K562 (cell line): ENCODE data around the gene NXT1. TPM values are rescaled to one million over a fixed set of nuclear protein-coding genes. Genes with fewer than 3 reads are reported as not detected.

Experiments
- ATAC-seq: fragments of 200-7000 bp; cut with Tn5 transposase; 3 replicates; pipeline ENCODE4 v1.9.1; 2020; ENCODE audit warnings: moderate library complexity
- BruUV-seq: library from RNA; stranded (reverse); fragments of 400-500 nt; replicated peaks from 2 replicates; lab custom pipeline; 2021; lab: Mats Ljungman, UMichigan
- CTCF ChIA-PET: fragments of 300-600 bp; formaldehyde crosslinking; extraction: SDS; loops from one replicate; lab custom pipeline; 2021; ENCODE audit warnings: low intra/inter-chr PET ratio; lab: Yijun Ruan, JAX
- POLR2A ChIA-PET: fragments of 300-600, 350-650 bp; sonication (Branson Sonifier 250); formaldehyde crosslinking; extraction: SDS; loops from one replicate; lab custom pipeline; 2021; ENCODE audit warnings: antibody characterized with exemption, inconsistent platforms; lab: Yijun Ruan, JAX
- DNase-seq, 4 experiments: peaks; one replicate each; pipeline versions ENCODE4 v3.0.0 to v3.0.0-alpha.2; 2011 to 2018; ENCODE audit warnings: low spot score in 3 of 4, mixed read lengths in 3 of 4; ENCODE audit errors: extremely low read depth in 1 of 4
- FAIRE-seq: peaks from 2 replicates; lab custom pipeline; 2011; peaks lifted over from hg19 to GRCh38; lab: Jason Lieb, UNC
- H2AFZ ChIP-seq: 2 replicates; pipeline ENCODE4 v1.6.0; 2011; ENCODE audit warnings: low read depth, low read length, control low read depth, inconsistent platforms
- H3K27ac ChIP-seq: fragments of 200-600 bp; 3 replicates; pipeline ENCODE4 v1.8.0; 2011; ENCODE audit warnings: low read depth, mild to moderate bottlenecking, control low read depth, inconsistent platforms, low read length, moderate library complexity, mixed read lengths; ENCODE audit errors: extremely low read depth
- H3K27me3 ChIP-seq, 2 experiments: fragments of 300-600 bp in 1 of 2; 2 replicates in 1 of 2; 3 replicates in 1 of 2; pipeline versions ENCODE4 v1.6.0 to v1.8.0; 2011; ENCODE audit warnings: inconsistent platforms in 2 of 2, low read length in 2 of 2, mild to moderate bottlenecking in 1 of 2, mixed read lengths in 1 of 2, moderate library complexity in 1 of 2; ENCODE audit not compliant: control insufficient read depth in 2 of 2, insufficient read depth in 2 of 2
- H3K36me3 ChIP-seq: fragments of 300-600 bp; 3 replicates; pipeline ENCODE4 v1.8.0; 2011; ENCODE audit warnings: mild to moderate bottlenecking, low read length, inconsistent platforms; ENCODE audit not compliant: control insufficient read depth, insufficient read depth
- H3K4me1 ChIP-seq, 2 experiments: fragments of 200-600 bp in 1 of 2; replicated peaks in 1 of 2; 2 replicates in 1 of 2; 3 replicates in 1 of 2; pipeline versions ENCODE4 v1.5.1 to v1.8.0; 2011; ENCODE audit warnings: inconsistent platforms in 2 of 2, low read length in 2 of 2, mild to moderate bottlenecking in 1 of 2, mixed read lengths in 1 of 2, moderate library complexity in 1 of 2; ENCODE audit not compliant: control insufficient read depth in 2 of 2, insufficient read depth in 2 of 2
- H3K4me2 ChIP-seq: 2 replicates; pipeline ENCODE4 v1.6.1; 2011; ENCODE audit warnings: low read length, control low read depth, inconsistent platforms, mixed read lengths; ENCODE audit not compliant: insufficient read depth
- H3K4me3 ChIP-seq: fragments of 200-600 bp; sonication (generic), shearing (Covaris generic); 2 replicates; pipeline ENCODE4 v1.5.1; 2016; ENCODE audit warnings: control low read depth, inconsistent platforms
- H3K79me2 ChIP-seq: fragments of 200-600 bp; 3 replicates; pipeline ENCODE4 v1.8.0; 2011; ENCODE audit warnings: low read length, inconsistent platforms; ENCODE audit not compliant: control insufficient read depth, insufficient read depth
- H3K9ac ChIP-seq, 2 experiments: 2 replicates each; pipeline versions ENCODE4 v1.6.0 to v1.6.1; 2011; ENCODE audit warnings: low read depth in 2 of 2, low read length in 2 of 2, control low read depth in 1 of 2, inconsistent platforms in 1 of 2, mild to moderate bottlenecking in 1 of 2, mixed read lengths in 1 of 2; ENCODE audit not compliant: insufficient read depth in 1 of 2
- H3K9me1 ChIP-seq: one replicate; pipeline ENCODE4 v1.6.0; 2011; ENCODE audit warnings: inconsistent platforms, mild to moderate bottlenecking, low read length, moderate library complexity; ENCODE audit not compliant: control insufficient read depth, insufficient read depth
- H3K9me3 ChIP-seq: replicated peaks from 2 replicates; pipeline ENCODE4 v1.5.1; 2011; ENCODE audit warnings: low read depth, low read length, inconsistent platforms; ENCODE audit not compliant: control insufficient read depth, insufficient read depth
- H4K20me1 ChIP-seq: replicated peaks from 2 replicates; pipeline ENCODE4 v1.6.1; 2011; ENCODE audit warnings: low read length, inconsistent platforms, mixed read lengths; ENCODE audit not compliant: control insufficient read depth, insufficient read depth
- BCOR ChIP-seq: fragments of 450-650 bp; IDR thresholded peaks from 2 replicates; pipeline ENCODE4 v1.6.1; 2016
- CHD1 ChIP-seq: fragments of 200-600 bp; sonication (generic); IDR thresholded peaks from one replicate; pipeline ENCODE4 v1.6.1; 2012; ENCODE audit warnings: mild to moderate bottlenecking, moderate library complexity, low read length, inconsistent platforms
- FOXO4 ChIP-seq: fragments of 450-650 bp; formaldehyde crosslinking; IDR thresholded peaks from 2 replicates; pipeline ENCODE4 v1.4.0; 2020; ENCODE audit warnings: mild to moderate bottlenecking, moderate library complexity
- HMG20A ChIP-seq: fragments of 450-650 bp; formaldehyde crosslinking; conservative IDR thresholded peaks from 2 replicates; pipeline ENCODE4 v1.4.0; 2020; ENCODE audit warnings: mild to moderate bottlenecking, mixed read lengths
- MTA2 ChIP-seq: fragments of 450-650 bp; IDR thresholded peaks from 2 replicates; pipeline ENCODE4 v1.6.1; 2016; ENCODE audit warnings: low read depth
- MYC ChIP-seq, 2 experiments: fragments of 250-450 bp in 1 of 2; sonication (Bioruptor Pico) in 1 of 2; IDR thresholded peaks; 2 replicates each; pipeline versions ENCODE4 v1.5.1 to v1.6.1; 2012 to 2021; ENCODE audit warnings: low read depth in 2 of 2, borderline replicate concordance in 1 of 2, improper control_type of control experiment in 1 of 2, low read length in 1 of 2, mild to moderate bottlenecking in 1 of 2, moderate library complexity in 1 of 2
- PHF21A ChIP-seq: fragments of 450-650 bp; IDR thresholded peaks from 2 replicates; pipeline ENCODE4 v1.6.1; 2017; ENCODE audit warnings: low read depth, borderline replicate concordance
- RBBP5 ChIP-seq: fragments of 200-600 bp; sonication (generic); IDR thresholded peaks from 2 replicates; pipeline ENCODE4 v1.6.1; 2012; ENCODE audit warnings: borderline replicate concordance, mild to moderate bottlenecking, low read length, control low read depth, inconsistent platforms; ENCODE audit not compliant: insufficient read depth, poor library complexity, severe bottlenecking
- RFX1 ChIP-seq: fragments of 450-650 bp; IDR thresholded peaks from 2 replicates; pipeline ENCODE4 v1.6.1; 2016; ENCODE audit warnings: mild to moderate bottlenecking, moderate library complexity
- RREB1 ChIP-seq: fragments of 250-450 bp; sonication (Bioruptor Pico); IDR thresholded peaks from 2 replicates; pipeline ENCODE4 v1.4.0; 2020
- SMARCA4 ChIP-seq: fragments of 450-650 bp; IDR thresholded peaks from 2 replicates; pipeline ENCODE4 v1.6.1; 2016
- TRIM25 ChIP-seq: fragments of 450-650 bp; IDR thresholded peaks from 2 replicates; pipeline ENCODE4 v1.7.0; 2016; ENCODE audit warnings: borderline replicate concordance
- ZFPM2 ChIP-seq: fragments of 250-450 bp; sonication (Bioruptor Pico); IDR thresholded peaks from 2 replicates; pipeline ENCODE4 v1.5.1; 2022; ENCODE audit warnings: mild to moderate bottlenecking
- ZNF121 ChIP-seq: sonication (generic); formaldehyde crosslinking; conservative IDR thresholded peaks from 2 replicates; pipeline ENCODE4 v1.8.0; 2022; ENCODE audit warnings: missing genetic modification reagents
- ZNF3 ChIP-seq: fragments of 250-450 bp; sonication (Bioruptor Pico); IDR thresholded peaks from 2 replicates; pipeline ENCODE4 v1.5.0; 2021; ENCODE audit warnings: mild to moderate bottlenecking, moderate library complexity
- WGBS: fragments of 100-300 bp; shearing (Covaris generic); methylation state at CpG from one replicate; pipeline ENCODE4 v1.1.6; 2016; ENCODE audit warnings: low coverage, mixed read lengths; ENCODE audit not compliant: insufficient coverage; ENCODE audit errors: missing lambda C conversion rate; 5-methylcytosine and 5-hydroxymethylcytosine counted together
- in situ Hi-C: fragments of 300-500 bp; cut with MboI; formaldehyde crosslinking; loops from 4 replicates; pipeline ENCODE4 v1.15.0; 2018; ENCODE audit warnings: inconsistent platforms, mixed read lengths
- intact Hi-C: fragments of 100-400 bp; cut with micrococcal nuclease; formaldehyde crosslinking; loops from 2 replicates; pipeline ENCODE4 v1.14.2; 2022
- polyA plus RNA-seq, 8 experiments: library from polyadenylated mRNA; depleted of rRNA in 4 of 8; stranded (reverse) in 5 of 8; unstranded in 3 of 8; fragments of >200 nt; fragmentation: Nextera tagmentation in 2 of 8; fragmentation: Illumina TruSeq in 1 of 8; extraction: Ambion mirVana in 2 of 8; extraction: Trizol in 1 of 8; gene quantifications; 2 replicates each; pipeline versions ENCODE4 v1.2.1 to v1.2.3, GENCODE V29; 2011 to 2014; ENCODE audit warnings: inconsistent platforms in 1 of 8, missing spikeins in 1 of 8
- total RNA-seq, 7 experiments: library from RNA; depleted of rRNA in 6 of 7; stranded (reverse); fragments of >200 nt in 6 of 7; fragmentation: Illumina TruSeq in 2 of 7; extraction: Trizol in 2 of 7; gene quantifications; 2 replicates each; pipeline versions ENCODE4 v1.2.1 to v1.2.3, GENCODE V29; 2011 to 2021; ENCODE audit warnings: low replicate concordance in 1 of 7

The NXT1 gene
- total and polyA plus RNA-seq, 9 of the 15 experiments (the other 6 are each of a cell fraction or from before 2014, with no cell fraction given) = 7.7 to 50.9 (median 35.6) TPM

- Histone ChIP-seq H3K79me2 (no peaks in the 10 kb centered on the region), H3K4me3 (no peak overlapping the region), H3K9ac (no peak overlapping the region), H3K9me1 (no peaks in the 10 kb centered on the region), H3K9me3 (no peaks in the 10 kb centered on the region), H3K4me1 (peaks cover 4 to 12% of the 10 kb centered on the region in 2 experiments; a peak in 3 of 5 replicates), H3K27ac (no peak overlapping the region), H3K36me3 (no peaks in the 10 kb centered on the region), H3K4me2 (no peak overlapping the region), H2AFZ (no peak overlapping the region), H3K27me3 (peaks cover 0 to 12% of the 10 kb centered on the region in 2 experiments; a peak in 2 of 5 replicates), H4K20me1 (no peaks in the 10 kb centered on the region; the same call in 1 of the 2 replicates)
- CTCF ChIA-PET = no interaction called here
- no peak for FAIRE-seq
- DNase-seq = no peak
- 29% methylated on average over 1 of the region's 1 CpG for WGBS
- in situ Hi-C loops = no loop called here
- intact Hi-C loops = no loop called here
- BruUV-seq = no TSS peak
- POLR2A ChIA-PET = interaction anchor here (1.5 kb wide), 1 partner anchor 28 kb away, joined by 5 read pairs; no protein-coding TSS in a partner anchor
- no peak for ATAC-seq
- TF ChIP-seq RBBP5 = no peak
- TF ChIP-seq SMARCA4 = no peak
- no peak for TF ChIP-seq ZNF121 (CRISPR knock-in tag)
- TF ChIP-seq FOXO4 (CRISPR knock-in tag) = no peak
- TF ChIP-seq RREB1 = no peak
- no peak for TF ChIP-seq MYC (IDR thresholded peaks at IDR 0.05; ENCODE audit: low read depth, low read length)
- no peak for TF ChIP-seq MYC (CRISPR knock-in tag; IDR thresholded peaks at IDR 0.05; ENCODE audit: borderline replicate concordance, low read depth)
- no peak for TF ChIP-seq BCOR
- no peak for TF ChIP-seq TRIM25
- TF ChIP-seq CHD1 = no peak
- no peak for TF ChIP-seq RFX1
- no peak for TF ChIP-seq HMG20A (CRISPR knock-in tag)
- no peak for TF ChIP-seq ZNF3 (CRISPR knock-in tag)
- TF ChIP-seq MTA2 = no peak
- no peak for TF ChIP-seq PHF21A
- no peak for TF ChIP-seq ZFPM2 (CRISPR knock-in tag)
Measured at GRCh38 chr20:23313271-23313670, 37.3 kb upstream of the NXT1 start.
